ENCODE results near the gene C22orf23. TPM values are rescaled to one million over a fixed set of nuclear protein-coding genes. Genes with fewer than 3 reads are reported as not detected.

The C22orf23 gene
- total RNA-seq, 1 donor: 0.72 TPM

DNA sequence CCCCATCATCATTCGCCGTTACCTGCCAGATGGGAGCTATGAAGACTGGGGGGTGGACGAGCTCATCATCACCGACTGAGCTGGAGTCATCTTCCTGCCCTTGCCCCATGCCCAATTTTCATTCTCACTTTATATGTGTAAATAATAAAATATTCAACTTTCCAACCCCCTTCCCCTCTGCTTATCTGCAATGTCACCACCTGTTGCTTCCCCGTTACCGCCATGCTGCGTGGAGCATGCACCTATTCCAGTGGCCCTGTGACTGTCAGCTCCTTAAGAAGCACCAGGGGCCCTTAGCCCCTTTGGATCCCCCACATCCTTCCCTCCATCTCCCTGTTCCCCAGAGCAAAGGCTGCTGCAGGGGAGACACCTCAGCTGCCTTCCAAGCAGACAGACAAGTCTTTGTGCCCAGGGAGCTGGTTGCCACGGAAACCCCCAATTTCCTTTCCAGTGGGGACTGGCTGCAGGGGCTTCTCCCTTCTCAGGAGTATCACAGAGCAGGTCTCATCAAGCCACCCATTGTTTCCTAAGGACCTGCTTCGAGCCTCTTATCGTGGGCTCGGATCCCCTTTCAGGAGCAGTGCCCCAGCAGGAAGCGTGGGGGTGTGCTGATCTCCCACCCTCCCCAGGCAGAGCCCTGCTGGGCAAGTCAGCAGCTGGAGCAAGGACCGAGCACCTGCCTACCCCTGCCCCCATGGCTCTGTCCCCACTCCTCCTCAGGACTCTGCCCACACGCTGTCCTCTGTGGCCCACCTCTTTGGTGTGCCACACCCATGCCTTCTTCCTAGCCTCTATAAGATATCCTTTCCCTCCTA is 14.4 kb upstream of the C22orf23 start:
- H3K27ac ChIP-seq (ENCODE audit: low read depth, low read length): no peak overlapping the region
- peaks cover 3% of the 10 kb centered on the region for H3K79me2 ChIP-seq (ENCODE audit: insufficient read depth, low read length)
- no peak overlapping the region for H2AFZ ChIP-seq (ENCODE audit: low read length)
- TF ChIP-seq, protein P1, sequence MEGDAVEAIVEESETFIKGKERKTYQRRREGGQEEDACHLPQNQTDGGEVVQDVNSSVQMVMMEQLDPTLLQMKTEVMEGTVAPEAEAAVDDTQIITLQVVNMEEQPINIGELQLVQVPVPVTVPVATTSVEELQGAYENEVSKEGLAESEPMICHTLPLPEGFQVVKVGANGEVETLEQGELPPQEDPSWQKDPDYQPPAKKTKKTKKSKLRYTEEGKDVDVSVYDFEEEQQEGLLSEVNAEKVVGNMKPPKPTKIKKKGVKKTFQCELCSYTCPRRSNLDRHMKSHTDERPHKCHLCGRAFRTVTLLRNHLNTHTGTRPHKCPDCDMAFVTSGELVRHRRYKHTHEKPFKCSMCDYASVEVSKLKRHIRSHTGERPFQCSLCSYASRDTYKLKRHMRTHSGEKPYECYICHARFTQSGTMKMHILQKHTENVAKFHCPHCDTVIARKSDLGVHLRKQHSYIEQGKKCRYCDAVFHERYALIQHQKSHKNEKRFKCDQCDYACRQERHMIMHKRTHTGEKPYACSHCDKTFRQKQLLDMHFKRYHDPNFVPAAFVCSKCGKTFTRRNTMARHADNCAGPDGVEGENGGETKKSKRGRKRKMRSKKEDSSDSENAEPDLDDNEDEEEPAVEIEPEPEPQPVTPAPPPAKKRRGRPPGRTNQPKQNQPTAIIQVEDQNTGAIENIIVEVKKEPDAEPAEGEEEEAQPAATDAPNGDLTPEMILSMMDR (IDR thresholded peaks at IDR 0.05; ENCODE audit: extremely low read depth, low read depth, low read length): no peak
- H3K4me2 ChIP-seq (ENCODE audit: insufficient read depth, low read length): no peak overlapping the region
- peaks cover 13% of the 10 kb centered on the region for H3K36me3 ChIP-seq (ENCODE audit: insufficient read depth, low read length)
- no peaks in the 10 kb centered on the region for H3K27me3 ChIP-seq (ENCODE audit: insufficient read depth, low read length)
- no peaks in the 10 kb centered on the region for H3K9me3 ChIP-seq (ENCODE audit: low read depth, low read length)
- no peak overlapping the region for H3K4me3 ChIP-seq (ENCODE audit: insufficient read depth, low read length)
- peaks cover 22% of the 10 kb centered on the region for H4K20me1 ChIP-seq (ENCODE audit: insufficient read depth, low read length)
- peak; percentile 23 for DNase-seq (ENCODE audit: insufficient read length, low spot score, missing footprints)
- peaks cover 11% of the 10 kb centered on the region for H3K4me1 ChIP-seq (ENCODE audit: insufficient read depth, low read length)

GRCh38 chr22:37967147-37967546 is 13.7 kb upstream of the C22orf23 start:
- peak; percentile 85 for DNase-seq (ENCODE audit: insufficient read length, low spot score, missing footprints)
- H2AFZ ChIP-seq (ENCODE audit: low read length): no peak overlapping the region
- no peak overlapping the region for H3K4me2 ChIP-seq (ENCODE audit: insufficient read depth, low read length)
- H3K36me3 ChIP-seq (ENCODE audit: insufficient read depth, low read length): peaks cover 13% of the 10 kb centered on the region
- no peaks in the 10 kb centered on the region for H3K27me3 ChIP-seq (ENCODE audit: insufficient read depth, low read length)
- H3K4me3 ChIP-seq (ENCODE audit: insufficient read depth, low read length): no peak overlapping the region
- H3K27ac ChIP-seq (ENCODE audit: low read depth, low read length): no peak overlapping the region
- TF ChIP-seq, protein P1 (IDR thresholded peaks at IDR 0.05; ENCODE audit: extremely low read depth, low read depth, low read length): no peak
- peaks cover 3% of the 10 kb centered on the region for H3K79me2 ChIP-seq (ENCODE audit: insufficient read depth, low read length)
- peaks cover 22% of the 10 kb centered on the region for H4K20me1 ChIP-seq (ENCODE audit: insufficient read depth, low read length)
- H3K9me3 ChIP-seq (ENCODE audit: low read depth, low read length): no peaks in the 10 kb centered on the region
- peaks cover 11% of the 10 kb centered on the region for H3K4me1 ChIP-seq (ENCODE audit: insufficient read depth, low read length)

GRCh38 chr22:37965940-37966664 is 12.7 kb upstream of the C22orf23 start:
- Histone ChIP-seq H4K20me1 (ENCODE audit: insufficient read depth, low read length) (peaks cover 22% of the 10 kb centered on the region), H2AFZ (ENCODE audit: low read length) (no peak overlapping the region), H3K4me3 (ENCODE audit: insufficient read depth, low read length) (no peak overlapping the region), H3K79me2 (ENCODE audit: insufficient read depth, low read length) (peaks cover 3% of the 10 kb centered on the region), H3K4me1 (ENCODE audit: insufficient read depth, low read length) (peaks cover 11% of the 10 kb centered on the region), H3K27ac (ENCODE audit: low read depth, low read length) (peak overlapping the region; percentile 11), H3K4me2 (ENCODE audit: insufficient read depth, low read length) (no peak overlapping the region), H3K27me3 (ENCODE audit: insufficient read depth, low read length) (no peaks in the 10 kb centered on the region), H3K9me3 (ENCODE audit: low read depth, low read length) (no peaks in the 10 kb centered on the region), H3K36me3 (ENCODE audit: insufficient read depth, low read length) (peaks cover 20% of the 10 kb centered on the region)
- TF ChIP-seq, protein P1 (IDR thresholded peaks at IDR 0.05; ENCODE audit: extremely low read depth, low read depth, low read length): no peak
- DNase-seq (ENCODE audit: insufficient read length, low spot score, missing footprints): peak; percentile 76

GRCh38 chr22:37961062-37961461 is 7.7 kb upstream of the C22orf23 start:
- H3K4me3 ChIP-seq (ENCODE audit: insufficient read depth, low read length): no peak overlapping the region

More at GRCh38 chr22:37961062-37961461, 7.7 kb upstream of the C22orf23 start:
- no peaks in the 10 kb centered on the region for H3K9me3 ChIP-seq (ENCODE audit: low read depth, low read length)
- peaks cover 52% of the 10 kb centered on the region for H3K36me3 ChIP-seq (ENCODE audit: insufficient read depth, low read length)
- no peak for DNase-seq (ENCODE audit: insufficient read length, low spot score, missing footprints)
- no peak overlapping the region for H3K27ac ChIP-seq (ENCODE audit: low read depth, low read length)
- TF ChIP-seq, protein P1 (IDR thresholded peaks at IDR 0.05; ENCODE audit: extremely low read depth, low read depth, low read length): no peak
- H3K4me1 ChIP-seq (ENCODE audit: insufficient read depth, low read length): peaks cover 9% of the 10 kb centered on the region
- no peak overlapping the region for H3K4me2 ChIP-seq (ENCODE audit: insufficient read depth, low read length)
- peaks cover 20% of the 10 kb centered on the region for H3K79me2 ChIP-seq (ENCODE audit: insufficient read depth, low read length)
- peaks cover 19% of the 10 kb centered on the region for H4K20me1 ChIP-seq (ENCODE audit: insufficient read depth, low read length)
- no peaks in the 10 kb centered on the region for H3K27me3 ChIP-seq (ENCODE audit: insufficient read depth, low read length)
- no peak overlapping the region for H2AFZ ChIP-seq (ENCODE audit: low read length)

All from osteoblast (primary cell).